ENCODE measurements around the gene KCNE5. TPM values are rescaled to one million over a fixed set of nuclear protein-coding genes. Genes with fewer than 3 reads are reported as not detected.
"Not testable (repeated sequence)": the region's sequence is repeated elsewhere in the genome, so short reads cannot be mapped to it uniquely, and the experiment has no call there.

The KCNE5 gene
- under 1 TPM in 2 of 6 experiments, not detected in 4; 0.16 to 0.27 TPM for total RNA-seq
- long read RNA-seq, result 0 reads

- DNase-seq (peak in 2 of 3 donors; percentile 21 to 51), ATAC-seq (peak in 2 of 4 donors; percentile 22 to 39)
- WGBS (ENCODE audit: insufficient coverage, low coverage, low lambda C conversion rate, missing lambda C conversion rate), result 41% methylated on average over 17 of the region's 79 CpGs
- H3K9me3 ChIP-seq, result no peaks in the 10 kb centered on the region
- no peak within 1 kb of the TSS for H3K4me3 ChIP-seq
- H3K4me1 ChIP-seq, result no peaks in the 10 kb centered on the region
- no peaks in the 10 kb centered on the region for H3K27me3 ChIP-seq
- H3K36me3 ChIP-seq, result no peaks in the 10 kb centered on the region
- TF ChIP-seq POLR2A (IDR thresholded peaks at IDR 0.05), result no peak
- no peak for TF ChIP-seq CTCF (IDR thresholded peaks at IDR 0.05)
- intact Hi-C loops (cut with DNase I), result loop anchor here in 1 of 2 donors (10.0 kb wide), 1 partner anchor 130 kb away; no protein-coding TSS in a partner anchor
- no peak within 1 kb of the TSS for H3K27ac ChIP-seq
Measured at GRCh38 chrX:109624641-109625616, at the start of gene KCNE5. KCNE5 (minus strand) TSS chrX:109625172; CDS start chrX:109625020, 152 bp downstream.

- no peak overlapping the region for H3K27ac ChIP-seq
- no peak for ATAC-seq
- no peaks in the 10 kb centered on the region for H3K27me3 ChIP-seq
- no peak overlapping the region for H3K4me3 ChIP-seq
- no peaks in the 10 kb centered on the region for H3K4me1 ChIP-seq
- intact Hi-C loops (cut with DNase I), result no loop called here
- H3K36me3 ChIP-seq, result peaks cover 0 to 12% (median 0%) of the 10 kb centered on the region in 4 donors
- TF ChIP-seq CTCF (IDR thresholded peaks at IDR 0.05), result no peak
- H3K9me3 ChIP-seq, result no peaks in the 10 kb centered on the region
- no peak for DNase-seq
Measured at GRCh38 chrX:109672239-109672638, 47.3 kb upstream of the KCNE5 start.

GRCh38 chrX:109671170-109671569 is 46.2 kb upstream of the KCNE5 start:
- peak in 2 of 3 donors; percentile 19 to 47 for DNase-seq
- H3K36me3 ChIP-seq; H3K27me3 ChIP-seq; H3K27ac ChIP-seq; H3K4me3 ChIP-seq; ATAC-seq; H3K9me3 ChIP-seq; H3K4me1 ChIP-seq; intact Hi-C loops (cut with DNase I): not testable (repeated sequence)
- 98% methylated on average over 7 of the region's 29 CpGs for WGBS (ENCODE audit: insufficient coverage, low coverage, low lambda C conversion rate, missing lambda C conversion rate)

- intact Hi-C loops (cut with DNase I), result no loop called here
- DNase-seq (no peak), ATAC-seq (no peak)
- WGBS (ENCODE audit: insufficient coverage, low coverage, low lambda C conversion rate, missing lambda C conversion rate), result 91% methylated on average over 5 of the region's 5 CpGs
- Histone ChIP-seq H3K9me3 (no peaks in the 10 kb centered on the region), H3K27me3 (no peaks in the 10 kb centered on the region), H3K36me3 (peaks cover 0 to 16% (median 0%) of the 10 kb centered on the region in 4 donors), H3K4me1 (no peaks in the 10 kb centered on the region), H3K4me3 (no peak overlapping the region), H3K27ac (no peak overlapping the region)
- TF ChIP-seq POLR2A (IDR thresholded peaks at IDR 0.05), result no peak
- TF ChIP-seq CTCF (IDR thresholded peaks at IDR 0.05), result no peak
Measured at GRCh38 chrX:109667986-109668385, 43.0 kb upstream of the KCNE5 start.

- intact Hi-C loops (cut with DNase I), result no loop called here
- no peak for DNase-seq
- no peak for ATAC-seq
Measured at GRCh38 chrX:109660435-109661143, 35.6 kb upstream of the KCNE5 start.

More at GRCh38 chrX:109660435-109661143, 35.6 kb upstream of the KCNE5 start:
- WGBS (ENCODE audit: insufficient coverage, low coverage, low lambda C conversion rate, missing lambda C conversion rate), result 80% methylated on average over 2 of the region's 2 CpGs
- H3K27ac ChIP-seq, result no peak overlapping the region
- H3K36me3 ChIP-seq, result peaks cover 0 to 30% (median 0%) of the 10 kb centered on the region in 4 donors
- TF ChIP-seq POLR2A (IDR thresholded peaks at IDR 0.05) (no peak), CTCF (IDR thresholded peaks at IDR 0.05) (no peak)
- H3K27me3 ChIP-seq, result peaks cover 0 to 7% of the 10 kb centered on the region in 2 donors
- H3K9me3 ChIP-seq, result no peaks in the 10 kb centered on the region
- H3K4me1 ChIP-seq, result no peaks in the 10 kb centered on the region
- H3K4me3 ChIP-seq, result no peak overlapping the region

Measured in right lobe of liver (tissue), 6 donors.